ENCODE results near the gene HLA-F. TPM values are rescaled to one million over a fixed set of nuclear protein-coding genes. Genes with fewer than 3 reads are reported as not detected.

Gene HLA-F
- total RNA-seq, 2 experiments from 2014 or later = 216 to 229 TPM

DNA sequence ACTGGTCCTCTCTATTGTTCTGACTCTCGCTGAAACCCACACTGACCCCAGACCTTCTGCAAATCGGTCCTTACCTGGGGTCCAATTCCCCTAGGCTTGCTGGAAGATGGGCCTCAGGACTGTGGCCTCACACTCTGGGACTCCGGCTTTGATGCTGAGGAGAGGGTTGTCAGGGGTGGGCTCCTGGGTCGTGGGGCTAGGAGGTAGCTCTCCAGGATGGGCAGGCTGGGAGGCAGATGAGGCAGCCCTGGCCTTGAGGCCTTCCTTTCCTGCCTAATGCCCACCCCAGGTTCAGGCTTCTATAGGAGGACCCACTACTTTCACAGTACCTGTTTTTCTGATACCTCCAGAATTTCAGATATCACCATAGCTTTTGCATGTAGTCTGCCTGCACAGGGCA is 21.4 kb downstream of the HLA-F start:
- Mint-ChIP-seq H3K36me3 (ENCODE audit: low read depth) (no peaks in the 10 kb centered on the region), H3K4me1 (peaks cover 21% of the 10 kb centered on the region), H3K27ac (no peak overlapping the region), H3K4me3 (no peak overlapping the region), H3K9me3 (ENCODE audit: low read depth) (no peaks in the 10 kb centered on the region), H3K27me3 (no peaks in the 10 kb centered on the region)
- intact Hi-C loops (cut with DNase I, micrococcal nuclease) = no loop called here
- POLR2A ChIA-PET = no interaction called here
- no peak for DNase-seq
- CTCF ChIA-PET = interaction anchor here (0.9 kb wide), 1 partner anchor 12 kb away, joined by 3 read pairs; no protein-coding TSS in a partner anchor
- no peak for ATAC-seq

DNA sequence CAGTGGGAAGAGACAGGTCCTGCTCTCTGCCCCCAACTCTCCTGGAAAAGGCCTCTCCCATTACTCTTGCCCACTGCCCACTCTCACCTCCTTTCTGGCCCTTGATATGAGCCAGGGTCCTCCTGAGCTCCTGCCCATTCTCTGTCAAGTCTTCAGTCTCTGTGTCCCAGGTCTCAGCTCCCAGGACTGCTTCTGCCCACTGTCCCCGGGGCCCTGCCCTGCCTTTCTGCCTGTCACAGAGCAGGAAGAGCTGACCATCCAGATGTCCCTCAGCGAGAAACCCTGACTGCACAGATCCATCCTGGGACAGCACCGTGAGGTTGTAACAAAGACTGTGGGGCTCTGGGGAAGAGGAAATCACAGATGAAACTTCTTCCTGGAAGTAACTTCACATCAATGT is 22.2 kb downstream of the HLA-F start:
- Mint-ChIP-seq H3K4me3 (no peak overlapping the region), H3K27ac (no peak overlapping the region), H3K9me3 (ENCODE audit: low read depth) (no peaks in the 10 kb centered on the region), H3K27me3 (no peaks in the 10 kb centered on the region), H3K36me3 (ENCODE audit: low read depth) (no peaks in the 10 kb centered on the region), H3K4me1 (peaks cover 26% of the 10 kb centered on the region)
- ATAC-seq = no peak
- ChIA-PET POLR2A (no interaction called here), CTCF (interaction anchor here (0.9 kb wide), 1 partner anchor 13 kb away, joined by 3 read pairs; no protein-coding TSS in a partner anchor)
- DNase-seq = no peak
- intact Hi-C loops (cut with DNase I, micrococcal nuclease) = no loop called here

DNA sequence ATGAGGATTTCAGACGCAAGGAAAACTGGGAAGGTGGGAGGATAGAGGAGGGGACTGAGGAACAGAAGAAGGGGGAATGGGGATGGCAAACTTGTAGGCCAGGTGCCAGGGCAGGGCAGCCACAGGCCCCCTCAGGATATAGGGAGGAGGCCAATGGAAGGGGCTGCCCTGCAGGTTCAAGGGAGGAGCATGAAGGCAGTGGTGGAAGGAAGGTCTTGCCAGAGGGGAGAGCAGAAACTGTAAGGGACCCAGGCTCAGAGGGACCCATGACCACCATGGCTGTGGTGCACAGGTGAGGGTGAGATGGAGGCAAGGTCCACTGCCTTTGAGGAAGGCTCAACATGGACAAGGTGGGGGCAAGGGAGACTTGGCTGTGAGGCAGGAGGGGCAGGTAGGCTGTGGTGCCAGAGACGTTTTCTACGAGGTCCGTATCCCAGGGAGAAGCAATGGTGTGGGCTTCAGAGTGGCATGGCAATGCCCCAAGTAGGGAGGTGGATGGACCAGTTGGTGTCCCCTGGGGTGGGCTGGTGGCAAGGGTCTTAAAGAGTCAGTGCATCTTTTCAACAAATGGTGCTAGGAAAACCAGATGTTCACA is 22.7 kb downstream of the HLA-F start:
- no peaks in the 10 kb centered on the region for H3K27me3 Mint-ChIP-seq
- DNase-seq (no peak), ATAC-seq (no peak)
- H3K4me1 Mint-ChIP-seq = peaks cover 26% of the 10 kb centered on the region
- ChIA-PET CTCF (no interaction called here), POLR2A (no interaction called here)
- intact Hi-C loops (cut with DNase I, micrococcal nuclease) = no loop called here
- H3K36me3 Mint-ChIP-seq (ENCODE audit: low read depth) = no peaks in the 10 kb centered on the region
- H3K27ac Mint-ChIP-seq = no peak overlapping the region
- H3K9me3 Mint-ChIP-seq (ENCODE audit: low read depth) = no peaks in the 10 kb centered on the region
- no peak overlapping the region for H3K4me3 Mint-ChIP-seq

GRCh38 chr6:29746846-29747687 is 23.8 kb downstream of the HLA-F start:
- ChIA-PET CTCF (interaction anchor here (0.8 to 8.8 kb wide), 2 partner anchors 10 to 105 kb away, joined by 3 to 94 read pairs; no protein-coding TSS in a partner anchor), POLR2A (no interaction called here)
- no peaks in the 10 kb centered on the region for H3K36me3 Mint-ChIP-seq (ENCODE audit: low read depth)
- intact Hi-C loops (cut with DNase I, micrococcal nuclease) = no loop called here
- no peaks in the 10 kb centered on the region for H3K27me3 Mint-ChIP-seq
- H3K4me1 Mint-ChIP-seq = peaks cover 26% of the 10 kb centered on the region
- peak overlapping the region; percentile 95 for H3K4me3 Mint-ChIP-seq
- no peaks in the 10 kb centered on the region for H3K9me3 Mint-ChIP-seq (ENCODE audit: low read depth)
- DNase-seq = no peak
- ATAC-seq = no peak
- H3K27ac Mint-ChIP-seq = peak overlapping the region; percentile 10

- ChIA-PET CTCF (interaction anchor here (0.8 to 8.8 kb wide), 6 partner anchors 11 to 106 kb away, joined by 3 to 94 read pairs (median 5); no protein-coding TSS in a partner anchor), POLR2A (no interaction called here)
- Mint-ChIP-seq H3K9me3 (ENCODE audit: low read depth) (no peaks in the 10 kb centered on the region), H3K36me3 (ENCODE audit: low read depth) (no peaks in the 10 kb centered on the region), H3K4me3 (peak overlapping the region; percentile 95), H3K27me3 (no peaks in the 10 kb centered on the region), H3K27ac (peak overlapping the region; percentile 84), H3K4me1 (peaks cover 28% of the 10 kb centered on the region)
- intact Hi-C loops (cut with DNase I, micrococcal nuclease) = no loop called here
- no peak for DNase-seq
- ATAC-seq = no peak
These were observed 24.5 kb downstream of the HLA-F start for GRCh38 chr6:29747688-29748250.

GRCh38 chr6:29748391-29749307 is 25.4 kb downstream of the HLA-F start:
- Mint-ChIP-seq H3K4me1 (peaks cover 30% of the 10 kb centered on the region), H3K36me3 (ENCODE audit: low read depth) (no peaks in the 10 kb centered on the region), H3K9me3 (ENCODE audit: low read depth) (no peaks in the 10 kb centered on the region), H3K27me3 (no peaks in the 10 kb centered on the region), H3K4me3 (peak overlapping the region; percentile 95), H3K27ac (peak overlapping the region; percentile 84)
- ChIA-PET CTCF (interaction anchor here (0.6 to 8.8 kb wide), 16 partner anchors 10 to 288 kb away, joined by 3 to 94 read pairs (median 4); no protein-coding TSS in a partner anchor), POLR2A (interaction anchor here (0.6 kb wide), 3 partner anchors 17 to 788 kb away, joined by 3 to 6 read pairs (median 3); no protein-coding TSS in a partner anchor)
- ATAC-seq = peak; percentile 81
- intact Hi-C loops (cut with DNase I, micrococcal nuclease) = no loop called here
- peak; percentile 89 for DNase-seq

- peak overlapping the region; percentile 95 for H3K4me3 Mint-ChIP-seq
- H3K27me3 Mint-ChIP-seq = no peaks in the 10 kb centered on the region
- ATAC-seq (no peak), DNase-seq (no peak)
- H3K36me3 Mint-ChIP-seq (ENCODE audit: low read depth) = no peaks in the 10 kb centered on the region
- H3K4me1 Mint-ChIP-seq = peaks cover 30% of the 10 kb centered on the region
- no peaks in the 10 kb centered on the region for H3K9me3 Mint-ChIP-seq (ENCODE audit: low read depth)
- ChIA-PET CTCF (interaction anchor here (0.6 to 8.8 kb wide), 16 partner anchors 10 to 288 kb away, joined by 3 to 94 read pairs (median 4); no protein-coding TSS in a partner anchor), POLR2A (interaction anchor here (0.6 kb wide), 3 partner anchors 18 to 1254 kb away, joined by 3 to 6 read pairs (median 3); no protein-coding TSS in a partner anchor)
- H3K27ac Mint-ChIP-seq = peak overlapping the region; percentile 18
- intact Hi-C loops (cut with DNase I, micrococcal nuclease) = no loop called here
These were observed 26.1 kb downstream of the HLA-F start for GRCh38 chr6:29749308-29749662.

GRCh38 chr6:29749668-29750067 is 26.4 kb downstream of the HLA-F start:
- Mint-ChIP-seq H3K9me3 (ENCODE audit: low read depth) (no peaks in the 10 kb centered on the region), H3K4me1 (peaks cover 30% of the 10 kb centered on the region), H3K27me3 (no peaks in the 10 kb centered on the region), H3K27ac (peak overlapping the region; percentile 18), H3K36me3 (ENCODE audit: low read depth) (no peaks in the 10 kb centered on the region), H3K4me3 (peak overlapping the region; percentile 95)
- CTCF ChIA-PET = interaction anchor here (0.7 to 8.8 kb wide), 12 partner anchors 9 to 287 kb away, joined by 3 to 94 read pairs (median 4); no protein-coding TSS in a partner anchor
- intact Hi-C loops (cut with DNase I, micrococcal nuclease) = loop anchor here in 1 of 2 experiments (5.0 kb wide), 1 partner anchor 88 kb away; no protein-coding TSS in a partner anchor
- POLR2A ChIA-PET = interaction anchor here (0.6 kb wide), 1 partner anchor 1254 kb away, joined by 3 read pairs; no protein-coding TSS in a partner anchor
- DNase-seq (no peak), ATAC-seq (no peak)

DNA sequence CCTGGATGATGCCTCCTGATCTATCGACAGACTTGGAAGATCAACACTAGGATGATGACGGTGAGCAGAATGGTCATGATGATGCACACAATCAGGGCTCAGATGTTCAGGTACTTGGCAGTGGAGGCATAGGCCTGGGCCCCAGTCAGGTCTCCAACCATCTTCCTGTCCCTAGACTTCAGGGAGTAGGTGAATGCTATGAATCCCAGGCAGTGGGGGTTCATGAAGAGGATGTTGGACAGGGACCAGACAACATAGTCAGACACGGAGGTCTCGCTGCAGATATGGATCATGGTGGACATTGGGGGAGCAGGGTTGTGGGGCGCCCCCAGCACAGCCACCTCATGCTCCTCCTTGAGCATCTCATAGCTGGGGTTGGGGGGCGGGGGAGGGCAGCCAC is 27.5 kb downstream of the HLA-F start:
- ChIA-PET CTCF (interaction anchor here (0.6 to 8.8 kb wide), 3 partner anchors 14 to 97 kb away, joined by 3 to 94 read pairs (median 3); no protein-coding TSS in a partner anchor), POLR2A (no interaction called here)
- Mint-ChIP-seq H3K36me3 (ENCODE audit: low read depth) (no peaks in the 10 kb centered on the region), H3K9me3 (ENCODE audit: low read depth) (no peaks in the 10 kb centered on the region), H3K4me1 (peaks cover 30% of the 10 kb centered on the region), H3K4me3 (no peak overlapping the region), H3K27me3 (no peaks in the 10 kb centered on the region), H3K27ac (no peak overlapping the region)
- intact Hi-C loops (cut with DNase I, micrococcal nuclease) = loop anchor here in 1 of 2 experiments (5.0 kb wide), 1 partner anchor 87 kb away; no protein-coding TSS in a partner anchor
- ATAC-seq (no peak), DNase-seq (no peak)

DNA sequence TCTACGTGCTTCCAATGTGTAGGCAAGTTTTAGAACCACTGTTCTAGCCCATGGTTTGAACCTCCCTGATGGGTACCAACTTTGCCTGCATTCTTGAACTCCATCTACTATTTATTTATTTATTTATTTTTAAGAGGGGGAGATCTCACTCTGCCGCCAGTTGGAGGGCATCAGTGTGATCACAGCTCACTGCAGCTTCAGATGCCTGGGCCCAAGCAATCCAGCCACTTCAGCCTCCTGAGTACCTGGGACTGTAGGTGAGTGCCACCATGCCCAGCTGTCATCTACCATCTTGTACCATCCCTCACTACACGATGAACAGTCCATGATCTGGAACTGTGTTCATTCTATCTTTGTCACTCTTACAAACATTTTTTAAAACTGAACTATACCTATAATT is 28.2 kb downstream of the HLA-F start:
- ATAC-seq = no peak
- H3K9me3 Mint-ChIP-seq (ENCODE audit: low read depth) = no peaks in the 10 kb centered on the region
- ChIA-PET POLR2A (no interaction called here), CTCF (interaction anchor here (0.6 to 8.8 kb wide), 5 partner anchors 15 to 96 kb away, joined by 3 to 94 read pairs (median 3); no protein-coding TSS in a partner anchor)
- H3K27me3 Mint-ChIP-seq = no peaks in the 10 kb centered on the region
- peaks cover 30% of the 10 kb centered on the region for H3K4me1 Mint-ChIP-seq
- intact Hi-C loops (cut with DNase I, micrococcal nuclease) = loop anchor here in 1 of 2 experiments (5.0 kb wide), 1 partner anchor 86 kb away; no protein-coding TSS in a partner anchor
- H3K36me3 Mint-ChIP-seq (ENCODE audit: low read depth) = no peaks in the 10 kb centered on the region
- H3K27ac Mint-ChIP-seq = peak overlapping the region; percentile 48
- no peak for DNase-seq
- peak overlapping the region; percentile 83 for H3K4me3 Mint-ChIP-seq

All from activated CD4-positive, alpha-beta T cell treated with anti-CD3 and anti-CD28 coated beads for 36 hours (primary cell).